G401 (cell line): ENCODE data around the gene CCDC87. TPM values are rescaled to one million over a fixed set of nuclear protein-coding genes. Genes with fewer than 3 reads are reported as not detected.
"Not testable (repeated sequence)": the region's sequence is repeated elsewhere in the genome, so short reads cannot be mapped to it uniquely, and the experiment has no call there.

Source experiments
- DNase-seq: peaks from one replicate; pipeline ENCODE4 v3.0.0-alpha.2; 2015; ENCODE audit warnings: low spot score
- in situ Hi-C: cut with HindIII; loops from 2 replicates; pipeline ENCODE4 v1.10.0; 2016; ENCODE audit warnings: low sequenced_read_pairs, mixed read lengths
- total RNA-seq: library from RNA; depleted of rRNA; stranded (reverse); fragments of >200 nt; shearing (Covaris generic); gene quantifications from 2 replicates; pipeline ENCODE4 v1.2.3, GENCODE V29; 2014; rRNA removed

The CCDC87 gene
- total RNA-seq, 1 experiment from 2014 or later = 0.07 TPM

DNA sequence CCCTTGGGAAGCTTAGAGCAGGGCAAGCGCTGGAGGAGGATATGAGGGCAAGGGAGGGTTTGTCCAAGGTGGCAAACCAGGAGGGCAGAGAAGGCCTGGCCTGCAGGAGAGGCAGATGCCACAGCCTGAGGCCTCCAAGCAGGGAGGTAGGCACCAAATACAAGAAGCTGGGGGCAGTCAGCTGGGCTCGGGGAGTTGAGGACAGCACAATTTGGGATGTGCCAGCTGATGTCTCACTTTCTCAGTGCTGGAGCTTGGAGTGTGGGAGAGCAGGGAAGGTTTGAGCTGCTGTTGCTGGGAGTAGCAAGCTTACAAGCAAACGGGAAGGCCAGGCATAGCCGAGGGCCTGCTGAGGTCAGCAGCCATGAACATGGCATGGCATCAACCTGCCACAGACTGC is 51.0 kb downstream of the CCDC87 start:
- in situ Hi-C loops = no loop called here

DNA sequence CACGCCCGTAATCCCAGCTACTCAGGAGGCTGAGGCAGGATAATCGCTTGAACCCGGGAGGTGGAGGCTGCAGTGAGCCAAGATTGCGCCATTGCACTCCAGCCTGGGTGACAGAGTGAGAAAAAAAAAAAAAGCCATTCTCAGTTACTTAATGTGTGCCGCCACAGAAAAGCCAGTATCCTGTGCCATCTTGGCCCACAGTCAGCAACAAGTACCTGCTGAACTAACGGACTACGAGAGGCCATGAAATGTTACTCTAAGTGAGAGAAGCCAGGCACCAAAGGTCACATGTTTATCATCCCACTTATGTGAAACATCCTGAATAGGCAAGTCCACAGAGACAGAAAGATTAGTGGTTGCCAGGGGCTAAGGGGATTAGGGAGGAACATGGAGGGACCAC is 52.3 kb downstream of the CCDC87 start:
- DNase-seq, in situ Hi-C loops: not testable (repeated sequence)

More for the DNA sequence above, 51.0 kb downstream of the CCDC87 start:
- no peak for DNase-seq

Other genes with a start within 250 kb of the CCDC87 start
- gene BRMS1, start 248.0 kb downstream of the CCDC87 start, total RNA-seq = 92.6 and 111 TPM in 2 replicates
- gene B4GAT1, start 245.4 kb downstream of the CCDC87 start, total RNA-seq = 22.2 and 23.7 TPM in 2 replicates
- gene SLC29A2, start 221.3 kb downstream of the CCDC87 start, total RNA-seq = 1.9 and 3.0 TPM in 2 replicates
- gene NPAS4, start 172.0 kb downstream of the CCDC87 start, total RNA-seq = not detected in 2 replicates
- gene MRPL11, start 154.2 kb downstream of the CCDC87 start, total RNA-seq = 129 and 148 TPM in 2 replicates
- 10.2 and 13.7 TPM in 2 replicates for gene PELI3, start 126.2 kb downstream of the CCDC87 start, total RNA-seq
- gene DPP3, start 112.6 kb downstream of the CCDC87 start, total RNA-seq = 140 and 160 TPM in 2 replicates
- gene BBS1, start 82.4 kb downstream of the CCDC87 start, total RNA-seq = 42.5 and 55.8 TPM in 2 replicates
- 35.3 and 36.0 TPM in 2 replicates for gene ZDHHC24, start 47.0 kb downstream of the CCDC87 start, total RNA-seq
- gene ACTN3, start 46.2 kb downstream of the CCDC87 start, total RNA-seq = 32.1 and 42.0 TPM in 2 replicates
- 518 and 594 TPM in 2 replicates for gene CTSF, start 24.5 kb downstream of the CCDC87 start, total RNA-seq
- 181 and 230 TPM in 2 replicates for gene CCS, start 122 bp upstream of the CCDC87 start, total RNA-seq
- gene RBM14, start 23.6 kb upstream of the CCDC87 start, total RNA-seq = 47.7 and 68.8 TPM in 2 replicates
- gene RBM4, start 45.6 kb upstream of the CCDC87 start, total RNA-seq = 513 and 534 TPM in 2 replicates
- 4.1 and 13.0 TPM in 2 replicates for gene RBM4B, start 84.8 kb upstream of the CCDC87 start, total RNA-seq
- 102 and 103 TPM in 2 replicates for gene SPTBN2, start 136.2 kb upstream of the CCDC87 start, total RNA-seq